SK-N-MC (cell line): ENCODE measurements around the gene COPRS.
"Not testable (repeated sequence)": the region's sequence is repeated elsewhere in the genome, so short reads cannot be mapped to it uniquely, and the experiment has no call there.

Source experiments
- DNase-seq: peaks from one replicate; pipeline ENCODE4 v3.0.0-alpha.2; 2011; ENCODE audit warnings: low read depth, low spot score
- H3K27ac ChIP-seq: fragments of 200-600 bp; sonication (generic); 2 replicates; pipeline ENCODE4 v1.5.1; 2016; ENCODE audit warnings: mixed run types
- H3K36me3 ChIP-seq: fragments of 200-600 bp; sonication (generic); 2 replicates; pipeline ENCODE4 v1.6.1; 2017; ENCODE audit warnings: antibody characterized with exemption, low read length, mixed read lengths; ENCODE audit not compliant: insufficient read depth
- H3K4me3 ChIP-seq: fragments of 200-600 bp; sonication (generic); 2 replicates; pipeline ENCODE4 v1.5.1; 2016
- H3K9ac ChIP-seq: fragments of 200-600 bp; sonication (generic); 2 replicates; pipeline ENCODE4 v1.8.0; 2017; ENCODE audit warnings: mixed run types, mixed read lengths; ENCODE audit not compliant: insufficient read length
- H3K9me3 ChIP-seq: fragments of 200-600 bp; sonication (generic); 2 replicates; pipeline ENCODE4 v1.6.1; 2017; ENCODE audit warnings: low read depth, mild to moderate bottlenecking, antibody characterized with exemption, low read length, moderate library complexity, mixed read lengths
- EZH2 ChIP-seq: fragments of 200-600 bp; sonication (generic); IDR thresholded peaks from one replicate; pipeline ENCODE4 v1.6.1; 2017; ENCODE audit warnings: antibody characterized with exemption
- FOXP2 ChIP-seq: optimal IDR thresholded peaks from 2 replicates; pipeline ENCODE3; 2011; ENCODE audit warnings: mild to moderate bottlenecking, moderate library complexity; ENCODE audit not compliant: insufficient read depth; ENCODE audit errors: extremely low read length, control extremely low read depth
- POLR2AphosphoS5 ChIP-seq: IDR thresholded peaks from 2 replicates; pipeline ENCODE4 v1.6.1; 2012; ENCODE audit warnings: mild to moderate bottlenecking, low read depth, low read length, borderline replicate concordance

The COPRS gene

GRCh38 chr17:31820691-31821435 is 38.2 kb downstream of the COPRS start:
- no peak for TF ChIP-seq FOXP2
- TF ChIP-seq EZH2, result no peak
- no peak for TF ChIP-seq POLR2AphosphoS5
- no peak overlapping the region for H3K4me3 ChIP-seq
- no peak for DNase-seq
- H3K9ac ChIP-seq, result no peak overlapping the region
- H3K9me3 ChIP-seq, result no peaks in the 10 kb centered on the region
- H3K27ac ChIP-seq, result no peak overlapping the region
- H3K36me3 ChIP-seq, result no peaks in the 10 kb centered on the region

GRCh38 chr17:31819578-31819977 is 39.5 kb downstream of the COPRS start:
- Histone ChIP-seq H3K27ac (no peak overlapping the region), H3K9ac (no peak overlapping the region), H3K36me3 (no peaks in the 10 kb centered on the region), H3K9me3 (no peaks in the 10 kb centered on the region), H3K4me3 (no peak overlapping the region)
- TF ChIP-seq FOXP2 (no peak), POLR2AphosphoS5 (no peak), EZH2 (no peak)
- DNase-seq, result no peak

DNA sequence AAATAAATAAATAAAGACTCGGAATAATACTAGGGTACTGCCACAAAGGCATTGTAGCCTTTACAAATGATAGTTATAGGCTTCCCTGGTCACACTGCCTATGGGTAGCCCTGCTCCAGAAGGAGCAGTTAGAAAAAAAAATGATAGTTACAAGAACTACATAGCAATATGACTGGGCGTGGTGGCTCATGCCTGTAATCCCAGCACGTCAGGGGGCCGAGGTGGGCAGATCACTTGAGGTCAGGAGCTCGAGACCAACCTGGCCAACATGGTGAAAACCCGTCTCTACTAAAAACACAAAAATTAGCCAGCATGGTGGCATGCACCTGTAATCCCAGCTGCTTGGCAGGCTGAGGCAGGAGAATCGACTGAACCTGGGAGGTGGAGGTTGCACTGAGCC is 40.2 kb downstream of the COPRS start:
- H3K27ac ChIP-seq, H3K4me3 ChIP-seq, H3K9me3 ChIP-seq, DNase-seq, H3K9ac ChIP-seq, H3K36me3 ChIP-seq: not testable (repeated sequence)

DNA sequence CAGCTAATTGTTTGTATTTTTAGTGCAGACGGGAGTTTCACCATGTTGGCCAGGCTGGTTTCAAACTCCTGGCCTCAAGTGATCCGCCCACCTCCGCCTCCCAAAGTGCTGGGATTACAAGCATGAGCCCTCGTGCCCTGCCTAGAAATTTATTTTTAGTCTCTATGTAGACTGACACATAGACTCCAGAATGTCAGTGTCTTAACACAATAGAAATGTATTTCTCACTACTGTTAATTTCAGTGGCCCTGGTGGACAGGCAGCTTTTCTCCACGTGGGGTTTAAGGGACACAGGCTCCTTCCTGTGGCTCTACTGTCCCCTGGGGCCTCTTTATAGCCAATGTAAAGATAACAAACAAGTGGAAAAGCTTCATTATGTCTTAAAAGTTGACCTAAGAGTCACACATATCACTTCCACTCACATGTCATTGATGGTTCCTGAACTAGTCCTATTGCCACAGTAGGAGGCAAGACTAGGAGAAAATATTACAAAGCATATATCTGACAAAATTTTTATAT is 43.8 kb downstream of the COPRS start:
- H3K9me3 ChIP-seq, result no peaks in the 10 kb centered on the region
- no peak overlapping the region for H3K4me3 ChIP-seq
- H3K27ac ChIP-seq, result no peak overlapping the region
- no peaks in the 10 kb centered on the region for H3K36me3 ChIP-seq
- no peak for TF ChIP-seq EZH2
- no peak for TF ChIP-seq POLR2AphosphoS5
- TF ChIP-seq FOXP2, result no peak
- no peak for DNase-seq
- no peak overlapping the region for H3K9ac ChIP-seq

- H3K36me3 ChIP-seq, result no peaks in the 10 kb centered on the region
- no peaks in the 10 kb centered on the region for H3K9me3 ChIP-seq
- H3K4me3 ChIP-seq, result no peak overlapping the region
- no peak for TF ChIP-seq FOXP2
- no peak for TF ChIP-seq POLR2AphosphoS5
- TF ChIP-seq EZH2, result no peak
- DNase-seq, result no peak
- H3K27ac ChIP-seq, result no peak overlapping the region
- no peak overlapping the region for H3K9ac ChIP-seq
Measured at GRCh38 chr17:31811101-31811500, 47.9 kb downstream of the COPRS start.

DNA sequence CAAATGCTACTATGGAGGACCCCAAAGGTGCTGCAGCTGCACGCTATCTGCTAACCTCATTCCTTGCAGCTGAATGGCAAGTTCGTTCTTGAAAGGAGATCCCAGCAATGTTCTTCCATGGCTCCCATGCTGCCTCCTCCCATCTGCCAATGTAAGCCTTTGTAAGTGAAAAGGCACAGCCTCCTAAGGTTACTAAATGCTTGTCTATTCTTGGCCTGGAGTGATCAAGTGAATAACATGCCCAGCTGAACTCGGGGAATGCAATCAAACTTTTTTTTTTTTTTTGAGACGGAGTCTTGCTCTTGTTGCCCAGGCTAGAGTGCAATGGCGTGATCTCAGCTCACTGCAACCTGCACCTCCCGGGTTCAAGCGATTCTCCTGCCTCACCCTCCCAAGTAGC is 49.2 kb downstream of the COPRS start:
- H3K36me3 ChIP-seq, H3K27ac ChIP-seq, DNase-seq, H3K9ac ChIP-seq, H3K9me3 ChIP-seq, H3K4me3 ChIP-seq: not testable (repeated sequence)

GRCh38 chr17:31808521-31809050 is 50.5 kb downstream of the COPRS start:
- TF ChIP-seq FOXP2 (no peak), EZH2 (no peak), POLR2AphosphoS5 (no peak)
- Histone ChIP-seq H3K27ac (no peak overlapping the region), H3K9me3 (no peaks in the 10 kb centered on the region), H3K36me3 (no peaks in the 10 kb centered on the region), H3K9ac (no peak overlapping the region), H3K4me3 (no peak overlapping the region)
- DNase-seq, result no peak

- H3K27ac ChIP-seq, result no peak overlapping the region
- no peak for DNase-seq
- TF ChIP-seq EZH2, result no peak
- TF ChIP-seq POLR2AphosphoS5, result no peak
- no peak for TF ChIP-seq FOXP2
Measured at GRCh38 chr17:31807846-31808245, 51.2 kb downstream of the COPRS start.

DNA sequence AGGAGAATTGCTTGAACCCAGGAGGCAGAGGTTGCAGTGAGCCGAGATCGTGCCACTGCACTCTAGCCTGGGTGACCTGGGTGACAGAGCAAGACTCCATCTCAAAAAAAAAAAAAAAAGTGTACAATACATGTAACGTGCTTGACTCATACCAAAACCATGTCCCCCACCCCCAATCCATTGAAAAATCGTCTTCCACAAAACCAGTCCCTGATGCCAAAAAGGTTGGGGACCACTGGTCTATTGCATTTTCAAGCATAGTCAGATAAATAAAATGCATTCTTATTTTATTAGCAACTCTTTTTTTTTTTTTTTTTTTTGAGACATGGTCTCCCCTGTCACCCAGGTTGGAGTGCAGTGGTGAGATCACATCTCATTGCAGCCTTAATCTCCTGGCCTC is 52.1 kb downstream of the COPRS start:
- Histone ChIP-seq H3K9ac (no peak overlapping the region), H3K27ac (no peak overlapping the region), H3K9me3 (no peaks in the 10 kb centered on the region), H3K4me3 (no peak overlapping the region), H3K36me3 (no peaks in the 10 kb centered on the region)
- DNase-seq, result no peak
- TF ChIP-seq FOXP2 (no peak), POLR2AphosphoS5 (no peak), EZH2 (no peak)

More at GRCh38 chr17:31807846-31808245, 51.2 kb downstream of the COPRS start:
- H3K9me3 ChIP-seq, result no peaks in the 10 kb centered on the region
- no peak overlapping the region for H3K9ac ChIP-seq
- H3K36me3 ChIP-seq, result no peaks in the 10 kb centered on the region
- no peak overlapping the region for H3K4me3 ChIP-seq
